ENCODE results near the gene SLC8A3.

SLC8A3 gene

DNA sequence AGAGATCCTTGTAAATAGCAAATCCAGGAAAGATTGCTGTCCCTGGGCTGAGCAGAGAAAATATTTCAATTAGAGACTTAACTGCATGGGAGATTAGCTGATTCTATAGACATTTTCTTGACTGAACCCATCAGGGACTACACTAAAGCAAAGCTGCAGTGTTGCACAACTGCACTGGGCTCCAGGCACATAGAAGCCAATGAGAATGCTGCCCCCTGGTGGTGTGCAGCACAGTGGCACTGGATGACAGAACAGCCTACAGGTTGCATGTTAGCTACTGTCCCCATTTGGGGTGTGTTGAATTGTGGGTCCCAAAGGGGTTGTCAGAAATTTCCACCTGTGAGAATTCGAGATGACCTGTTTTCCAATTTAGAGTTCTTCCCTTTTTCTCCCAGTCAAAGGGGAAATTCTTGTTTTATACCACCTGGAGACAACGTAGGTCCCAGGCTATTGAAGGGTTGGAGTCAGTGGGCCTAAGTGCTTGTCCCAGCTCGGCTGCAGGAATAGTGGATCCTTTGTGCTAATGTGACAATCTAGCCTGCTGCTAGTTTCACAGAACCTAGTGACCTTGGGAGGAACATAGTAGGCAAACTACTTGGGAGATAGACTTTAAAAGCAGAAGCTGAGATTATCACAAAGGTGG lies 114.7 kb downstream of the SLC8A3 start:
- DNase-seq (ENCODE audit: low read depth in 2 of 2, low spot score in 1 of 2): no peak

DNA sequence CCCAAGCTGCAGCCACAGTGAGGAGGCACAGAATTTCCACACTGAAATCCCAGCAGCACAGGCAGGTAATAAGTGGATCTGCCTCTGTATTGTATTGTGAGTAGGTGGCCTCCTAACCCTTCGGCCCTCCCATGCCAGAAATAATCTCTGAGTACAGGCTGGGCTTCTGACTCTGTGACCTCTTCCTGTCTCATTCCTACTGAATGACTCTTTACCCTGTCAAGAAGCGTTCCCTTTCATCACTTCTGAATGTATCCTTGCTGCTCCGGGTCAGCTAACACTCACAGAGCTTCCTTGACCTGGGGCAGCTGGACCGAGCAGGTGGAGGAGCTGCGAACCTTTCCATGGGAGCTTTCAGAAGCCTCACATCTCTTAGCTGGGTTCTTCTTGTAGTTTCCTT lies 119.6 kb downstream of the SLC8A3 start:
- DNase-seq (ENCODE audit: low read depth in 2 of 2, low spot score in 1 of 2): no peak

DNA sequence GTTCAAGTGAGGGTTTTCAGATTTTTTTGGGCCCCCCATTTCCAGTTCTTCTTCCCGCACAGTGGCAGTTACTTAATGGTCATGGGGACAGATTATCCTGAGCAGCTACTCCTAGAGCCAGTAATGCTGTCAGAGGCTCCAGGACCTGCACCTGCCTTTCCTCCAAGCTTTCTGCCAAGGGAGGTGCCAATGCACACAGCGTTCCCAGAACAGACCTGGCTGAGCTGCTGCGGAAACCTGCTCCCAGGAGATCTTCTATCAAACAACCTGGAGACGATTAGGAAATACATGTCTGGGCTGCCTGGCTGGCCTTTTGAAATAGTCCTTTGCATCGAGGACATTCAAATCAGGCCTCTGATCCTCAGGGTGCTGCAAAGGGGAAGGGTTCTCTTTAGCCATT lies 120.9 kb downstream of the SLC8A3 start:
- DNase-seq (ENCODE audit: low read depth in 2 of 2, low spot score in 1 of 2): no peak

DNA sequence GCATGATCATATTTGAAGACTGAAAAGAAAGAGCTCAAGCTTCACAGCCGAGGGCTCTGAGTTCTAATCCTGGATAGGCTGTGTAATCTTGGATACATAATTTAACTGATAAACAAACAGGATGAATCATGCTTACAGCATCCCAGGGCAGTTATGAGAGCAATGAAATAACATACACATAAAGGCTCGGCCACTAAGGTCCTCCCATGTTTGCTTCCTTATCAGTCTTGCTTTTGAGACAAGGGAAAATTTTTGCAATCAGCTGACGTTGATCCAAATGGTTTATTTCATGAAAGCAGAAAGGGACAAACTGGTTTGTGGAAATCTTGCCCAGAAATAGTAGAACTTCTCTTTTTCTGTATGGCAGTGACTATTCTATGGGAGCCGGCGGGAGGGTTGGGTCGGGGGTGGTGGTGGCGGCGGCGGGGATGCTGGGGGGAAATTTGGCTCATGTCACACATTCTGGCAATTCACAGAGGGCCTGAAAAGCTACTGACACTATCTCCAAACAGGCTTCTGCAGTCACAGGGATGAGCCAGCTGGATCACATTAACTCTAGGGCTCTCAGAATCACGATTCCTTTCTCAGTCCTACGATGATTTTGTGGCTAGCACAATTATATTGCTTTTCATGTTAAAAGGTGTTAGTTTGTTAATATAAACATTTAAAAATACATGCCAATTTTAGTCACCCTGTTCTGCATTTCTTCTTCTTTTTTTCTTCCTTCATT lies 124.5 kb downstream of the SLC8A3 start:
- DNase-seq (ENCODE audit: low read depth in 2 of 2, low spot score in 1 of 2): no peak

DNA sequence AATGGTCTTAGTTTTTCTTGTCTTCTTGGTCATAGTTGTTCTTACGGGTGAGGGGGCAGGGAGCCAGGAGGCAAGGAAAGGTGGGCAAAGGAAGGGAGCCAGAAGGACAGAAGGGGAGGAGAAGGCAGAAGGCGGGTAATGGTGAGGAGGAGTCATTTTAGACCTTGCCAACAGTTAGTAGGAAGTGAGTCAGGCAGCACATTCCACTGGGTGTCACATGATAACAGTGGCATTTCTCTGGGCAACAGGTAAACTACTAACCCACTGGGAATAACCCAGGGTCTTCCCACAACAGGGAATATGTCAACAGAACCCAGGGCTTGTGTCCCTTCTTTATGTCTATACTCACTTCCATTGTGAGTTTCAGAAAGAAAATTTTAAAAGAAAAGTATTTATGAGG lies 127.6 kb downstream of the SLC8A3 start:
- DNase-seq (ENCODE audit: low read depth in 2 of 2, low spot score in 1 of 2): no peak

DNA sequence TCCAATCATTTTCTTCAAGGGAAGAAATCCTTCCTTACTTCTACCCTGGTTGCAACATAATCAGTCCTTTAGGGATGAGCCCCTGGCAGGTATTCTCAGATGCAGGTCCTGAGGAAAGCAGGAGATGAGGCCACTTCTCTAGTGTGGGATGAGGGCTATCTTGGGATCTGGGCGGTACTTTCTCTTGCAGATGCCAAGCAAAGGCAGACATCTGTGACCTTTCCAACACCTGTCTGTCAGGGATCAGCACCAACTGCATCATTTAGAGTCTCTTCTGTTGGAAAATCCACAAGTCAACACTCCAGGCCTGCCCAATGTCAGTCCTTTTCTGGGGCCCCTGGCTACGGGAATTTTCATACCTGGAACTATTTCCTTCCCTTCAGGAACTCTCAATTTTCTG lies 129.2 kb downstream of the SLC8A3 start:
- DNase-seq (ENCODE audit: low read depth in 2 of 2, low spot score in 1 of 2): no peak

DNA sequence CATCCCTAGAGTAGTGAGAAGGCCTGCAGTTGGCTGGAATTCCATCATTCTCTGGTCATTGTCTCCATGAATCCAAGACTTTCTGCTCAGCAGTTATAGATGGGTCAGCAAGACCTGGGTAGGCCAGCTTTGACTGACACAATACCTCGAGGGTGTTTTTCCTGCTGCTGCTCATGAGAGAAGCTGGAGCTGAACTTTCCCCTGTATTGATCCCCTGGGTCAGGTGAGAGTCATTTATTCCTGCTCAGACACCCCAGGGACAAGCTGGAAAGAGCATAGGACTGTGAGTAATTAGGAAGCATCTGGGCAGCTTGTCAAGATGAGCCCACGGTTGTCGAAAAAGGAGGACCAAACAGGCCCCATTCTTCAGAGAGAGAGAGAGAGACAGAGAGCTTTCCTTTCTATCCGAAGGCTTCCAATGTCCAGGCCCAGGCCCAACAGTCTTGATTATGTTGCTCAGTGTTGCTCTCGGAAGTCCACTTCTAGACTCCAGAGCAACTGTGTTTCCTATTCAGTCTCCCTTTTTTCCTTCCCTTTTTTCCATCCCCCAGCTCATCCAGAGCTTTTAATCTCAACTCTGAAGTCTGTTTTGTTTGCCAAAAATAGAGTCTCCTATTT lies 131.1 kb downstream of the SLC8A3 start:
- DNase-seq (ENCODE audit: low read depth in 2 of 2, low spot score in 1 of 2): no peak

DNA sequence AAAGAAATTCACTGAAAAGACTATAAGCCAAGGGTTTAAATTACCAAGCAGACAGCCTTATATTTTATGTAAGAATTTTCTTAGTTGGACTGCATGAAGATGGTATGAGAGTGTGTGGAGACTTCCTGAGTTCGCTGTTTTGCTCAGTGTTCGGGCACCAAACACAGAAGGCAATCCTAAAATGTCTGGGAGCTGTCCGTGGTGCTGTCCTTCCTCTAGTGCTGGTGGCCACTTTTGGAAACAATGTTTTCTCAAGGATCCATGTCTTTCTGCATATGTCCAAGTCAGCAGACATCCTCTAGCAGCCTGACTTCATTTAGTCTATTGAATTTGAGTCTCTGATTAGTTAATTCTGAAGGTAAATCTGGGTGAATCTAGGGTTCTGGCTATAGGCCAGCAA lies 135.8 kb downstream of the SLC8A3 start:
- DNase-seq (ENCODE audit: low read depth in 2 of 2, low spot score in 1 of 2): no peak

DNA sequence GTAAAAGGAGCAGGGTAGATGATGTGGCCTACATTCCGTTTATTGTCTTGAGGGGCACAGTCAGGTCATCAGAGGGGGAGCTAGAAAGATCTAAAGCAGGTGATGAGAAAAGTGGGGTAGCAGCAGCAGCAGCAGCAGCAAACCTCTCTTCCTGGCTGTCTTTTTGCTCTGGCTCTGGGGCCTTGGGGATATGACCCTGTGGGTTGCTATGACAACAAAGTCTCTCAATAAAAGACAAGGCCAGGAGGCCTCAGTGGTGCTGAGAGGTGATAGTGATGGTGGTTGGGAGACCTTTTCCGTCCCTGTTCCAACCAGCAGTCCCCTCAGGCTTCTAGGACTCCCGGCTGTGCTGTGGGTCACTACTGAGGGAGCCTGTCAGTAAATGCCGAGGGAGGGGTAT lies 138.6 kb downstream of the SLC8A3 start:
- DNase-seq (ENCODE audit: low read depth in 2 of 2, low spot score in 1 of 2): no peak

DNA sequence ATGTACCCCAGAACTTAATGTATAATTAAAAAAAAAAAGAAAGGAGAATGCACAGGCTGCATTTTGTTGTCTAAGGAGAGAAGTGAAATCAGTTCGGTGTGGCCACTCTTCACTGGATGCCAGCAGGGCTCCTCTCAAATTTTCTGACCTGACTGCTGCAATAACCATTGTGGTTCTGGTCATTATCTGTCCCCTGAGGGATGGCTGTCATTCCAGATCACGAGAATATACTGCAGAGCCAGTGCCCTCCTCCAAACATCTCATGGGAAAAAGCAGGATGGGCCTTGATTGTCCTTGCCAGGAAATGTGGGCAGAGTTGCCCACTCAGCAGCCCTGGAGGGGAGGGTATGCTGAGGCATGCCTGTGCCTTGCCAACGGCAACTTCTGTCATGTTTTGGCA lies 139.1 kb downstream of the SLC8A3 start:
- no peak for DNase-seq (ENCODE audit: low read depth in 2 of 2, low spot score in 1 of 2)

DNA sequence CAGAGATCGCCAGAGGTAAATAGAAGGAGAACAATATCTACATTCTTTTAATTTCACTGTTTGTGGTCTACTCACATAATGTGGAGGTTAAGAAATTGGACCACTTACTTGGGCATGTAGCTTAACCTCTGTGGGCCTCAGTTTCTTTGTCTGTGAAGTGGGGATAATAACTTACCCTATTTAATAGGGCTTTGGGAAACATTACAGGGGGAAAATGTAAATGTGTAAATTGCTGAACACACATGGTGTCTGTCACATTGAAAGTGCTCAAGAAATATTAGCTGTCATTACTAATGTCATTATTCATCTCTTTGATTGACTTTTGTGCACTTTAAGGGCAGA lies 140.5 kb downstream of the SLC8A3 start:
- no peak for DNase-seq (ENCODE audit: low read depth in 2 of 2, low spot score in 1 of 2)

DNA sequence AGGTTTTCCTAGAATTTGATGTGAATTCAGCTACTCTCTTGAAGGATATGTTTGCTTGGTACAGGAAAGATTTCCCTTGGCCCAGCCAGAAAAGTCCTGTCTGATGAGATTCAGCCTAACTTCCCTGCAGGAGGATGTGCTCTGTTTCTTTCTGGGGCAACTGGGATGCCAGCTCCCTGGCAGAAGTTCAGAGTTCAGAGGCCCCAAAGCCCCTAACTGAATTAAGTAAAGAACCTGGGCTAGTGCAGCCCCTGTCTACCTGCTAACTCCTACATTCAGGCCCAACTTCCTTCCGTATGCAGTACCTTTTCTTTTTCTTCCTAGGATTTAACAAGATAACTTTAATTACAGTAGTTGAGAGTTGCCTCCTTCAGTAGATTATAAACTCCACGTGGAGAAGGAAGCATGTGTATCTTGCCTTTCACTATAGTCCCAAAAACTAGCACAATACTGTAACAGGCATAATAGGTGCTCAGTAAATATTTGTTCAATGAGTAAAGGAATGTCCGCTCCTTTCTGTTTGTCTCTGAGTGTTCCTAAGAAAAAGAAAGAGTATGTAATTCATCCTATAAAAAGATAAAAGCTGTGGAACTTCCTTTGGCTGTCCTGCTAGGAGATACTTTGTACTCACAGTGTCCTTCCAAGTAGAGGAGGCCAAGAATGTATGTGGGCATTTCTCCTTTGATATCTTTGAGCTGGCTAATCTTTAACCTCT lies 141.0 kb downstream of the SLC8A3 start:
- no peak for DNase-seq (ENCODE audit: low read depth in 2 of 2, low spot score in 1 of 2)

DNA sequence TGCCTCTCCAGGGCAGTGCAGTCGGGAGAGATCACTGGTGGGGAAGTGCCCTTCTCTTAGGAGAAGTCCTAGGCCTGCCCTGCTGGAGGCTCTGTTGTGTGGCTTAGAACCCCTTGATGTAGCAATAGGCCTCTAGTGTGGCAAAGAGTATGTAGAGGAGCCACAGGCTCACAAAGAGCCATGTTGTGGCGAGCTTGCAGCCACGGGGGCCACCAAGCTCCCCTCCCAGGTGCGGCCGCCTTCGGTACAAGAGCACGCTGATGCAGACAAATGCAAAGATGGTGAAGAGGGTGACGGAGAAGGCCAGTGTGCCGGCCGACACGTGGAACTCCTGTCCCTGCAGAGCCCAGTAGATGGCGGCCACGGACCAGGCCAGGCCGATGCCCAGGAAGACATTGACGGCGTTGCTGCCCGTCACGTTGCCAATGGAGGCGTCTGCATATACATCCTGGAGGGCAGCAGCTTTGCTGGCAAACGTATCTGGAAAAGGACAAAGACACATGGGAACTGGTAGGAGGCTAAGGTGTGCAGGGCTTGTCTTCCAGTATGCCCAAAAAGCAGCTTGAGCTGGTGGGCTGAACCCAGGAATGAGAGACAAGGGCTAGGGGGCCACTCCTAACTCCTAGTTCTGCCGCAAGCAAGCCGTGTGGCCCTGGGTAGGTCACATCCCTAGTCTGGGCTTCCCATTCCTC lies 142.8 kb downstream of the SLC8A3 start:
- DNase-seq (ENCODE audit: low read depth in 2 of 2, low spot score in 1 of 2): no peak

DNA sequence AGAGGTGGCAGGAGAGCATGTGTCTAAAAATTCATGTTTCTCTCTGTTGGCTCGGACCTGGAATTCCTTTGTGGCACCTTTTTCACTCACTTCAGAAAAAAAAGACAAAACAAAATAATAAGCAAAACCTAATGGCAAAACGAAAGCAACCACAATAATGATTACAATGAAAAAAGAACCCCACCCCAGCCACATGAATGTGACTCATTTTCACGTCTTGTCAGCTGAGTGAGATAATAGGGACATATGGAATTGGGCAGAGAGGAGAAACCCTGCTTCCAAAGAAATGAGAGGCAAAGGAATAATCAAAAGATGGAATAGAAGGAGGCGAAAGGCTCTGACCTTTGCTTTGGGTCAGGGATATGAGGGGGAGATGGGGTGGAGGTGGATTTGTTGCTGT lies 143.4 kb downstream of the SLC8A3 start:
- DNase-seq (ENCODE audit: low read depth in 2 of 2, low spot score in 1 of 2): no peak

DNA sequence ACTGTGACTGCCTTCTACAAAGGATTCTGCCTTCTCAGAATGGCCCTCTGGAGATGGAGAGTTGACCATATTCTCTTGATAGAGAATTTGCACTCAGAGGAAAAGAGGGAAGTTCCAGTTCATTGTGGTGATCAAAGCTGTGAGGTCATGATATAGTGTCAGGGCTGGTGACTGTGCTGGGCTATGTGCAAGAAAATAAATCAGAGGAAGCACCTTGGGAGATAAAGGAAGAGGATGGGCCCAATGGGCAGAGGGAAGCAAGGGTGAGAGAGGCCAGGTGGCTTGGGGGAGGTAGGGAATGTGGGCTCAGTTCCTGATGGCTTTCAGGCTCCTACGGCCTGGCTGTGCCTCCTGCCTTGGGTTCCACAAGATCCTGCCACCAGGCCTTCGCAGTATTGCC lies 145.8 kb downstream of the SLC8A3 start:
- no peak for DNase-seq (ENCODE audit: low read depth in 2 of 2, low spot score in 1 of 2)

DNA sequence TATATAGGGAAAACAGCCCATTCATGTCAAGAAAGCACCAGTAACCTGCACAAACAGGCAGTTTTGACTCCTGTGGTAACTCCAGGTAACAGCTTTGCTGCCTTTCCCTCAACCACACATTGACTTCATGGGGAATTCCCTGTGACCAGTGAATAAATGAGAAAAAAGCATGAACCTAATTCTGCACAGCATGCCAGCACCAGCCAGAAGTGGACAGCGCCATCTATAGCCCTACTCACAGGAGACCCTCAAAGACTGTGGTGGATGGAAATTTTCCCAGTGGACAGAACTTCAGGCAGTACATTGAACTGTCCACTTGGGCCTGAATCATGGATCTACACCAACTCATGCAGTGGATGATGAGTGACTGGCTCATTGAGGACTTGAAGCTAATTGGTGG lies 152.1 kb downstream of the SLC8A3 start:
- DNase-seq (ENCODE audit: low read depth in 2 of 2, low spot score in 1 of 2): no peak

DNA sequence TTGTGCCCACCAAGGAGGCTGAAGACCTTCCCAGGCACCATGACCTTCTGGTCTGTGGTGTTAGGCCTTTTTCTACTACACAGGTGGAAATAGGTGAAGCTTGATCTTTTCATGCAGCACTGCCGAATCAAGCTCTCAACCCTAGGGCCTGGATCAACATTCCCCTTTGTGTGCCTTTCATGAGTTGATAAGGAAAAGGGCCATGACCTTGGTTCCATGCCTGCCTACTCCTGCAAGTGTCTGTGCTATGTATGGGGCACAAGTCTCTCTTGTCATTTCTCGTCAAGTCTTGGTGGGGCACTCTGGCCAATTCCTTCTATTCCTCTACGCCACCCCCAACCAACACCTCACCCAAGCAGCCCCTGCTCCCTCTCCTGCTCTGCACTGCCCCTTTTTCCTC lies 154.5 kb downstream of the SLC8A3 start:
- no peak for DNase-seq (ENCODE audit: low read depth in 2 of 2, low spot score in 1 of 2)

DNA sequence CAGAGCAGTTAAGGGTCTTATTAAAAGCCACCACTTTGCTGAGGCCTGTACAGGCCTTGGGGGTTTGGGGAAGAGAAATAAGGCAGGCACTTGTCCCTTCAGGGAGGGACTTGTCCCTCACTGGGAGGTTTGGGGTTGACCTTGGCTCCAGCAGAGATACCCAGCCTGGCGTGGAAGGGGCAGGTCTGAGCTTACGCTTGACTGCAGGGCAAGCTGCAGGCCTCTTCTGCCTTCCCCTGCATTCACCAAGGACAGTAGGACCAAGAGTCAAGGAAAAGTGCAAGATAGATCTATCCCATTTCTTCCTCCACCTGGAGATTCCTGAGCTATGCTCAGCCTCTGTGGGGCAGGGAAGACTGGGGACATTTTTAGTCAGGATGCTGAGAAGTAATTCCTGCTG lies 155.2 kb downstream of the SLC8A3 start:
- no peak for DNase-seq (ENCODE audit: low read depth in 2 of 2, low spot score in 1 of 2)

DNA sequence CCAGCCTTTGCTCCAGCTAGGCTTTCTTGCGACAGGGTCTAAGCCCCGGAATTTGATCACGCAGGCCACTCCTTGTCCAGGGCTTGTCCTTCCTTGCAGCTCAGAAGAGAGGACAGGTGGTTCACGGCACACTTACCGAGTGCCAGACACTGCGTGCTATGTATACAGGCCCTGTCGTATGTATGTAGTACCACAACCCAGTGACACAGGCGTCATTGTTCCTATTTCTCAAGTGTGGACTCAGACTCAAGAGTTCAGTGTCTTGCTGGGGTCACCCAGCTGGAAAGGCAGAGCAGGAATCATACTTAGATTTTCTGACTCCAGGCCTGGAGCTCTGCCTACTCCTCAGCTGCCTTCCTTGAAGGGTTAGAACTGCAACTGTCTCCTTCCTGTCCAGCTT lies 155.6 kb downstream of the SLC8A3 start:
- DNase-seq (ENCODE audit: low read depth in 2 of 2, low spot score in 1 of 2): no peak

DNA sequence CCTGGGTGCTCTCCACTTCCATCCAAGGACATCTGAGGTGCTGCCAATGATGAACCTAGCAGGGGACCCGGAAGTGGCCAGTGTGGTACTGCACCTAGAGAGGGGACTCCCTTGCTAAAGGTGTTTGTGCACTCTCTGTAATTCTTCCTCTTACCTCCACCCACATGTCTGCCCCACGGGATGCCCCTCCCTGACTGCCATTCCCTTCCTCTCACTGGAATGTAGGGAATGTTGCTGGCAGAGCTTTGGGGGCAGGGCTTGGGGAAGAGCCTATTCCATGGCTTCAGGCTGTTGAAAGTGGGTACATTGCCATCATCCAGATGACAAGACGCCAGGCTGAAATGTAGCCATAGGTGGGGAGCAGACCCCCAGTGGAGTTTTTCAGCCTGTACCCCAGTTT lies 156.3 kb downstream of the SLC8A3 start:
- no peak for DNase-seq (ENCODE audit: low read depth in 2 of 2, low spot score in 1 of 2)

DNA sequence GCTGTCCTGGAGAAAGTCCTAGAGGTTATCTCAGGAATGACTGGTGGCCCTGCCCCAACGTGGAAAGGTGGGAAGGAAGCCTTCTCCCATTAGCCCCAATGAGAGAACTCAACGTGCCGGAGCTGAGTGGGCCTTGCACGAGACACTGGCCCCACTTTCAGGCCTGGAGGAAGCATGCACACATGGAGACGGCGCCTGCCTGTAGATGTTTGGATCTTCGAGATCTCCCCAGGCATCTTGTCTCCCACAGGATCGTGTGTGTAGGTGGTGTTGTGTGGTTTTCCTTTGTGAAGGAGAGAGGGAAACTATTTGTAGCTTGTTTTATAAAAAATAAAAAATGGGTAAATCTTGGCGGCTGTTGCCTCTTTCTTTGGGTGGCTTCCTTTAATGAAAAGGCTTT lies 156.7 kb downstream of the SLC8A3 start:
- no peak for DNase-seq (ENCODE audit: low read depth in 2 of 2, low spot score in 1 of 2)

Measured in stimulated activated CD8-positive, alpha-beta memory T cell treated with anti-CD3 and anti-CD28 coated beads, Interleukin-4, amount 100 ng/mL, for 1 hour (primary cell).